C1 segment of cervical spinal cord (tissue), 14 donors: ENCODE measurements around the gene UFM1.
"Not testable (repeated sequence)": the region's sequence is repeated elsewhere in the genome, so short reads cannot be mapped to it uniquely, and the experiment has no call there.

Source experiments
- DNase-seq, 14 donors: peaks; one replicate each; lab custom pipeline; 2025; lab: John Stamatoyannopoulos, UW

UFM1 gene

DNA sequence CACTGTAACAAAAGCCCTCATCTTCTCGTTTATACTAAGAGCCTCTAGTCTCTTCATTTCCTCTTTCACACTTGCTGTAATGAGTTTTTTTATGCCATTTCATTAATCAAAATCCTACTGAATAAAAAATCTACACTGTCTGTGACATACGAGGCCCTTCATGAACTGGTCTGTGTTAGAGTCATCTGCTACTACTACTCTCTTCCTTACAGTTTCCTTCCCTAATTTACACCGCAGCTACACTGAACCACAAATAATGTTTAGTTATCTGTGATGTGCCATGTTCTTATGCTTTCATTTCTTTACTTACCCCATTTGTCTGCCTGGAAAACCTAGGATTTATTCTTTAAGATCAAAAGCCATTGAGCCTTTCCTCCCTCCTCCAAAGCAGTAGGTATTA is 16.0 kb downstream of the UFM1 start:
- DNase-seq: no peak

DNA sequence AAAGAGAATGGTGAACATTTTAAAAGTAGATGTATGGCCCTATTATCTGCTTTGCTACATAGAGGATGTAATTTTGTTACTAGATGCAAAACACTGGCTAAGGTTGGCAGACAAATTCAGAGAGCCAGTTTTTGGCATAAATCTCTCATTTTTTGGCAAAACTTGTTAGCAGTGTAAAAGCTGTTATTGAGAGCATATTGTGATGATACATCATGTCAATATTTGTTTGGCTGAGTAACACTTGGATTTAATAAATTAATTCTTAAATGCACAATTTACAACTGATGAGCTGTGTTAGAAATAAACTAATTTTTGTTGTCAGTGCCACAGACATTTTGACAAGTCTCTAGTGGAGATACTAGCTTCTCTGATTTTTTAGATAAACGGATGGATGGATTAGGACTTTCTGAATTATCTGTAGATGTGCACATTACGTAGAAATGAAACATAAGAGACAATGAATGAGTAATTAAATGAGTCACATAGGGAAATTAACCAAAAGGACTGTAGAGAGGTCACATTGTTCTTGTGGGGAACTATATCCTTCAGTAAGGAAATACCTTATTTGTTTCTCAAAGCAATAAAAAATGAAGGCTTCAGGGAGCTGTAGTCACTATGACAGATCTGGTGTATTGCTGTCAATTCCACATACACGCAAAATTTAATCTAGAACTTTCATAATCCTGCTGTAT is 17.4 kb downstream of the UFM1 start:
- no peak for DNase-seq

DNA sequence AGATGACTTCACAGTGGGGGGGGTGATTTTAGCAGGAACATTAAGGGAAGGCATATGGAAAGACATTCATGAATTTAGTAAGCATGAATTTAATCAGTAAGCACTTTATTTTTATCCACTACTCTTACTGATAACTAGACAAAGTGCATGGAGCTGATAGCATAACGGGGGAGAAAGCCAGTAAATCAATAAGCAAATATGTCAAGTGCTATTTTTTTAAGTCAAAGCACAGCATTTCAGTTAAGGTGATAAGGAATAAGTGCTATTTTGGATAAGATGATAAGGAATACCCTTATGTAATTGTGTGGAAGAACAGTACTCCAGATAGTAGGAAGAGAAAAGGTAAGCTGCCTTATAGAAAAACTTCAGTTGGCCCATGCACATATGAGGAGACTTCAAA is 19.4 kb downstream of the UFM1 start:
- DNase-seq: no peak

DNA sequence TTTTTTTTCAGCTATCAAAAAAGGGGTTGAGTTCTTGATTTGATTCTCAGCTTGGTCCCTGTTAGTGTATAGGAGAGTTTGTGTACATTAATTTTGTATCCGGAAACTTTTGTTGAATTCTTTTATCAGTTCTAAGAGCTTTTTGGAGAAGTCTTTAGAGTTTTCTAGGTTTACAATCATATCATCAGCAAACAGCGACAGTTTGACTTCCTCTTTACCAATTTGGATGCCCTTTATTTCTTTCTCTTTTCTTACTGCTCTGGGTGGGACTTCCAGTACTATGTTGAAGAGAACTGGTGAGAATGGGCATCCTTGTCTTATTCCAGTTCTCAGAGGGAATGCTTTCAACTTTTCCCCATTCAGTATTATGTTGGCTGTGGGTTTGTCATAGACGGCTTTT is 20.4 kb downstream of the UFM1 start:
- DNase-seq: not testable (repeated sequence)

DNA sequence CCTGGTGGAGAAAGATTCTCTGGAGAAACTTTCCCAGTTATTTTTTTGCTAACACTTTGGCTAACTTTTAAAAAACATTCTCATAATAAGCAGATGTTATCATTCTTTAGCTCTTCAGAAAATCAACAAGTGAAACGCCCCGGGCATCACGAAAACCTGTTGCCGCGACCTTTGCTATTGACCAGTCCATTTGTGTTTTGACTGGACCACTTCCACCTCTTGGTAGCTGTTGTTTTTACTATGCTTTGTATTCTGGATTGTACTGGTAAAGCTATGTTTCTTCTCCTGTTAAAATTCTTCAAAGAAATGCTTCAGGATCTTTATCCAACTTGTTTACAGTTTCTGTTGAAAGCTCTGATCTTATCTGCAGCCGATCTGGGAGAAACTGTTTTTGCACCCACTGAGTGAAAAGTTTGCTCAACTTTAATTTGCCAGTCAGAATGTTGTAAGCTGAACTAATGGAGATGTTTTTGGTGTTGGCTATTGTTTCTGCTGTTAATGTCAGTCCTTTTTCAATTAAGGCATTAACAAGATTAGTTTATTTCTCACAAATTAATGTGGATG is 23.3 kb downstream of the UFM1 start:
- DNase-seq: no peak

DNA sequence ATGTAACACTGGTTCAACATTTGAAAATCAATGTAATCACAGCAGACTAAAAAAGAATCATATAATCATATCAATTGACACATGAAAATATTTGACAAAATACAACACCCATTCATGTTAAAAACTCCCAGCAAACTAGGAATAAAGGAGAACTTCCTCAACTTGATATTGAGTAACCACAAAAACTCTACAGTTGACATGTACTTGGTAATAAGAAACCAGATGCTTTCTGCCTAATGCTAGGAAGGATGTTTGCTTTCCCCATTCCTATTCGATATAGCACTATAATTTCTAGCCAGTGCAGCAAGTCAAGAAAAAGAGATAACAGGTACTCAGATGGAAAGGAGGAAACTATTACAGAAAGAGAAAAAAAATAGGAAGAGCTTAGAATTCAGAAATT is 26.9 kb downstream of the UFM1 start:
- no peak for DNase-seq

DNA sequence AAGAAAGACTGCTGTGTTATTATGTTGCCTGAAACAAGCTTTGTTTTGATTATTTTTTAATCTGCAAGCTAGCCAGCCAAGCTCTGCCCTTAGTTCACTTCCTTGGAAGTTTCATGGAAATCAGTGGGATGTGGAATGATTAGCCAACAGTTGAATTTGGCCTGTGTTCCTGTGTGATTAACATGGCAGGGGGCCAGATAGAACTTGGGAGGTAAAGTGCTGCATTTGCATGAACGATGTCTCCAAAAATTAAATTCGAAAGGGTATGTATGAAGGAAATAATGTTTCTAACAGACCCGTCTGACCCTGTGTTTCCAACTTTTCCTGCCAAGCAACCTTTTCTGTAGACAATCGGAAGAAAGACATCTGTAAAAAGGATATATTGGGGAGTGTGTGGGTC is 32.2 kb downstream of the UFM1 start:
- no peak for DNase-seq

DNA sequence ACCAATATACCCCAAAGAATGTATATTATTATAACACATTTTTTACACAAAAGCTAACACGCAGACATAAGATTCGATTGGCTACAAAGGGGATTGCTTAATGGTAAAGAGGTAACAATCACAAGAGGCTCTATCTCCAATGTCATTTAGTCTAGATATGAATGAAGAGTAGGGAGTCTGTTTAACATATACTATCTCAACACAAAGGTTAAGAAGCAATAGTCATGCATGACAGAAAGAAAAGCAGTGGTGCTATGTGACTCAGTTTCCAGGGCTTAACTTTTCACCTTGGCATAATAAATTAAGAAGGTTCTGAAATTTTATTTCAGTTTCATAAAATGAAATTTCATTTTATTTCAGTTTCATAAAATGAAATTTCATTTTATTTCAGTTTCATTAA is 33.3 kb downstream of the UFM1 start:
- no peak for DNase-seq

DNA sequence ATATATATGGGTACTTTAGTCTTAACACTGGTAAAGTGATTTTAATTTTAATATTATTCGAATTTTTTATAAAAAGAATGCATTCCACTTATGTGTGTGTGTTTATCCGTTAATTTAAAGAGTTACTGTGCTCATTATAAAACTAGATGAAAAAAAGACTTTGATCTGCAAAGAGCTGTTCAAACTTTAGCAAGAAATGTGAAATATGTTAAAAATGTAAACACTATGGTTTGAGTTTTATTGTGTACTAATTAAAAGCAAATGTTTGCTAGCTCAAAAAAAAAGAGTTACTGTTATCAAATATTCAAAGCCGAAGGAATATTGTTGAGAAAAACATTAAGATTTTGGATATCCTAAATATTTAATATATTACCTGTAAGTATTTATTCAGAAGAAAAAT is 34.5 kb downstream of the UFM1 start:
- no peak for DNase-seq

DNA sequence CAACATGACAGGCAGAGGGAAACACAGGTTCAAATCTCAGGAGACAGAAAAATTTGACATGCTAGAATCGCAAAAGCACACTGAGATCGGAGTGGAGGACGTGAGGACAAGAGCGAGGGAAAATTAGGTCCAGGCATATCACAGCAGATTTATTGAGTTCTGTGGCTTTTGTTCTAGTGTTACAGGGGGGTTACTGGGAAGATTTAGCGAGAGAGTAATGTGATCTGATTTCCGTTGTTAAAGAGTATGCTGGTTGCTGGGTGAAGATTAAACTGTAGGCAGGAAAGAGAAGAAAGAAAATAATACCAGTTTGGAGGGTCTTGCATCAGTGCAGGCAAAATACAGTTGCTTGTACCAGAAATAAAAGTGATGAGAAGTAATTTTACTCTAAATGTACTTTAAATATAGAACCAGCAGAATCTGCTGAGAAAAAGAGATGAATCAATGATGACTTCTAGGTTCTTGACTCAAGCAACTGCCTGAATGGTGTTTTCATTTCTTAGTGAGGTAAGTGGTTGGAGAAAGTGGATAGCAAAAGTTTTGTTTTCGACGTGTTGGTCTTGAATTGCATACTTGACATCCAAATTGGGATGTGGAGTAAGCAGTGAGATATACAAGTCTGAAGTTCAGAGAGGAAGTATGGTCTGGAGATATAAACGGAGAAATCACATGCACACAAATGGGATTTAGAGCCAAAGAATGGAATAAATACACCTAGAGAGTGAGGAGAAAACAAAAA is 35.7 kb downstream of the UFM1 start:
- DNase-seq: no peak

DNA sequence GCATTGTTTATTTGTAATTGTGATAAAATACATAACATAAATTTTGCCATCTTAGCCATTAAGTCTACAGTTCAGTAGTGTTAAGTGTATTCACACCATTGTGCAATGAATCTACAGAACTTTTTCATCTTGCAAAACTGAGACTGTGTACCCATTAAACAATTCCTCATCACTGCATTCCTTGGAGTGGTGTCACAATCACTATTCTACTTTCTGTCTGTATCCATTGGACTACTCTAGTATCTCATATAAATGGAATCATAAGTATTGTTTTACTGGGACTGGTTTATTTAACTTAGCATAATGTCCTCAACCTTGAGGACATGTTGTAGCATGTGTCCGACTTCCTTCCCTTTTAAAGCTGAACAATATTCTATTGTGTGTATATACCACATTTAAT is 36.8 kb downstream of the UFM1 start:
- no peak for DNase-seq

DNA sequence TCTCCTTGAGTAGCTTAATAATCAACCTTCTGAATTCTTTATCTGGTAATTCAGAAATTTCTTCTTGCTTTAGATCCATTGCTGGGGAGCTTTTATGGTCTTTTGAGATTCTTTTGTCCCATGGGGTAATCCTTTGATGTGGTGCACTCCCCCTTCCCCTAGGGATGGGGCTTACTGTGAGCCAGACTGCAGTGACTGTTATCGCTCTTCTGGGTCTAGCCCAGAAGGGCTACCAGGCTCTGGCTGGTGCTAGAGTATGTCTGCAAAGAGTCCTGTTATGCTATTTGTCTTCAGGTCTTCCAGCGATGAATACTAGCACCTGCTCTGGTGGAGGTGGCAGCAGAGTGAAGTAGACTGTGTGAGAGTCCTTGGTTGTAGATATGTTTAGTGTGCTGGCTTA is 41.7 kb downstream of the UFM1 start:
- DNase-seq: no peak

DNA sequence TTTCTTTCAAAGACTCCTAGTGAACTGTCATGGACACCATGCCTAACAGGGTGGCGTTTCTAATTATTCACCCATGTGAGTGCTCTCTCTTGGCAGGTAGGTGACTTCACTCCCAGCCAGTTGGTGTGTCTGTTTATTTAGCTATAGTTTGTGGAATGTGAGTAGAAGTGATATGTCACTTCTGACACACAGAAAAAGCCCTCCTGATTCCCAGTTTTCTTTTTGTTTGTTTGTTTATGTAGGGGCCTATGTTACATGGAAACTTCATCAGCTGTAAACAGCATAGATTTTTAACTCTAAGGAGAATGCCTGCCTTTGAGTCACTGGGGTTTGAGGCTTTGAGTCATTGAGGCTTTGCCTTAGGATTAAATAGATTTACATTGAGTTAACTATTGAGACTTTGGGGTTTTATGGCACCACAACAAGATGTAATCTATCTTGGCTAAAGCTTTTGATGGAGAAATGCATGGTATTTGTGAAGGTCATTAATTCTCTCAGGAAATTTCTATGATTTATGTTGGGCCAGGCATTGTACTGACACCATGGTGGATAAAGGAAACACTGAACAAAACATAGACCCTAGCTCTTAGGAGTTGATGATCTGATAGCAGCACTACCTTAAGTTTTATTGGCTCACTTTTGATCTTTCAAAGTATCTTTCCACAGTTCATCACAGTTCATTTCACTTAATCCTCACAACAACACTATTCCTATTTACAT is 45.3 kb downstream of the UFM1 start:
- no peak for DNase-seq

DNA sequence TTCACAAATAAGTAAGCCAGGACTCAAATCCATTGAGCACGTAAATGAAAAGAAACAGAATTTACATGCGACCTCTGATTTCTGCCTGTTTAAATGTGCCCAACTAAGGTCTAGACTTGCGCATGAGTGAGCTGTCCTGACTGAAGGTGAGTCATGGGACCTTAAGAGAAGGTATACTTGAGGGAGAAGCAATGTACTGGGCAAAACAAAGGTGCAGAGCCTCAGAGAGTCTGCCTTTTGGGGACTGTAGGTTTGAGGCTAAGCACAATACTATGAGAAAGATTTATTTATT is 45.8 kb downstream of the UFM1 start:
- DNase-seq: no peak

DNA sequence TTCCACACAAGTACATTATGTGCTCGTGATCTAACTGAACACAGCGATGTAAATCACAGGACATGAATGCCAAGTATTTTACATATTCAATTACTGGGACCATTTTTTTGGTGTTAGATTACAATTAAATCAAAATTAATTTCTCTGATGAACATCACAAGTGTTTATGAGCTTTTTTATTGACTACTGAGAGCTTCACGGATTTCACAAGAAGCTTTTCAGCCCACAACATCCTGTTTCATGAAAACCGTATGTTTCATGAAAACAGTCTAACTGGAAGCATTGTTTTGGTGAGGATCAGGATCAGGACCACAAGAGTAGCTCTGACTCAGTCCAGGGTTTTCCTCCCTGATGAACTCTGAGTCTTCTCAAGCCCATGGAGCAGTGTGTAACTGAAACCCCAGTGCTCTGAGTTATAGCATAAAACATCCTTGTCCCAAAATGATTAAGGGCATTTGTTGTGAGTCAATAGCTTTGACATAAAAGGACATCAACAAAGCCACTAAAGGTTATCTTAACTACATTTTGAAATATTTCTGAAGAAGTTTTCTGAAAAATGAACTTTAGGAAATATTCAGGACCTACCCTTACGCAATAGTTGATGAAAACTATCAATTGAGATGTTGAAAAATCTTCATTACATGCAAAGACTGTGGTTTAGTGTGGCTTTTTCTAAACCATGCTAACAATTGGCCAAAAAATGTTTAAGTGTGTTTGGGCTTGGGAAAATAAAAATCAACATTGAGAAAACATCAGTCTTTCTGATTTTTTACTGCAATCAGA is 49.3 kb downstream of the UFM1 start:
- DNase-seq: no peak

DNA sequence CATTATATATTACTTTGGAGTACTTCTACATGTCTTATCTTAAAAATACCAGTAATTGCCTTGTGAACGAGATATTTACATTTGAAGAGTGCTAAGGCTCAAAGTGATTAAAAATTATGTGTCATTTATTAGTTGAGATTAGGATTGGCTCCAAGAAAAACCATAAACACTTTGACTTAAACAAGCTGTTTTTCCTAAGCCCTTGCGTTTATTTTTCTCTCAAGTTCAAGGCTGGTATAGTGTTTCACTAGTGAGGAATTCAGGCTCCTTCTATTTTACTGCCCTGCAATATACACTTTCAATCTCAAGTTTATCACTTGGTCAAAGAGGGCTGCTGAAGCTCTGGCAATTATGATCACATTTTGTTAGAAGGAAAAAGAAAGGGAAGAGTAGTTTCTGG is 49.9 kb downstream of the UFM1 start:
- no peak for DNase-seq

DNA sequence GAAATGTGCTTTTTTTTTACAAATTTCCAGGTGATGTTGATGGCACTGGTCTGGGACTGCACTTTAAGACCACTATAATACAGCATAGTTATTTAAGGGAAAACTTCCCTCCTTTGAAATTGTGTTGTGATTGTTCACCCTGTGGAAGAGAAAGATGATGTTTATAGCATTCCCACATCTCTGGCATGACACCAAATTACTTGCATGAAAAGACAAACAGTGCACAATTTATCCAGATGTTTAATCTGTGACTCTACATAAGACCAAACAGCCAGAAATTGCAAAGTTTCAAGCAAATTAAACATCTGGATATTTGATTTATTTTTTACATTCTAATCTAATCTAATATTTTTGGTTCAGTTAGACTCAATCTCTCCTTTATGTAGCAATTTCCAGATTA is 51.6 kb downstream of the UFM1 start:
- no peak for DNase-seq

DNA sequence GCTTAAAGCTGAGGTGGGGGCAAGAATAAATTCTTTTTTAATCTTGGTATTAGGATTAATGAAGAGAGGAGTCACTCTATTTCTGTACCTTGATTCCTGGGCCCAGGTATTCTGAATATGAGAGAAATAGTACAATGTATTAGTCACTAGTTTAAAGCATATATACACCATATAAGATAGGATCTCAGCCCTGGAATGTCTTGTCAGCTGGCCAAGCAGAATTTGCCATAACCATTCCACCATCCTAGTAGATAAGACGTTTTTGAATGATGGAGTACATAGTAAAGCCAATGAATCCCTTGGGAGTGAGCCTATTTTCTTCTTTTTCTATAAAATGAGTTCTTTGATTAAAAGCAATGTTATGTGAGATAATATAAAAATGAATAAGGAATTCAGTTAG is 55.6 kb downstream of the UFM1 start:
- no peak for DNase-seq

DNA sequence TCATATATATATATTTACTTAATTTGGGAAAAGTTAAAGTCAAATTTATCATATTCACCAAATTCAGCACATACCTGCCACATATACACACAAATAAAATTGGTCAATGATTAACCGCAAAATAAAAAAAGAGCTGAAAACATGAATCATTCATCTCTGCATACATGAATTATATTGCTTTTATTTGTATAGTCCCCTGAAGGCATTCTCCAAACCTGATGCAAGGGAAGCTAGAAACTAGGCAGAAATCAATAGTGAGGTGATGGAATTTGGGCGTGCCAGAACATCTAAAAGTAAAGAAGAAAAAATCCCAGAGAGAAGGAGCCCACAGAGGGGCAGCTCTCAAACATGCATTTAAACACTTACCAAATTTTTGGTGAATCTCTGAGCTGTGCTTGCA is 60.1 kb downstream of the UFM1 start:
- DNase-seq: no peak

DNA sequence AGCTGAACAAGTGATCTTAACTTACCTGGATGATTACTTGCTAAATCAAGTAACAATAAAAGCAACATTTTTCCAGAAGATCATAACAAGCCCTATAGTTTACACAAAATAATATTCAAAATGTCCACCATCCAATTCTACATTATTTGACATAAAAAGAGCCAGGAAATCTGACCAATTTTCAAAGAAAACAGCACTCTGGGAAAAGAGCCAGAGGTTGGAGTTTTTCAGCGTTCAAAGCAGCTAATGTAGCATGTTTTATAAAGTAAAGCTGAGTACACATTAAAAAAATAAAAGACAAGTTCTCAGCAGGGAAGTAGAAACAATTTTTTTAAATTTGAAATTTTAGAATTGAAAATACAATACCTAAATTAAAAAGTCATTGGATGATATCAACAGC is 62.6 kb downstream of the UFM1 start:
- no peak for DNase-seq
